ENCODE measurements around the gene SERPINA1.

DNA sequence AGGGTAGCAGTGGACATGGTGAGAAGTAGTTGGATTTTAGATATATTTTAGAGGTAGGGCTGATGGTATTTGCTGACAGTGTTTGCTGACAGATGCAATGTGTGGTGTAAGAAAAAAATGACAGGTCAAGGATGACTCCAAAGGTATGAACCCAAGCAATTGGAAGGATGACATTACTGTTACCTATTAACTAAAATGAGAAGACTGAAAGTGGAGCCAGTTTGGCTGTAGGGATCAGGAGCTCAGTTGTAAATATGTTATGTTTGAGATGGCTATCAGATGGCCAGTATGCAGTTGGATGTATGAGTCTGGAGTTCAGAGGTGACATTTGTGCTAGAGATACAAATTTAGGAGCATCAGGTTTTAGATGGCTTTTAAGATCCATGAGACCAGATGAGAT, 47.9 kb downstream of the SERPINA1 start:
- TF ChIP-seq CTCF (IDR thresholded peaks at IDR 0.05) (no peak), EP300 (IDR thresholded peaks at IDR 0.05) (no peak)

All from sigmoid colon (tissue), 4 donors.